ENCODE results near the gene SFXN3. TPM values are rescaled to one million over a fixed set of nuclear protein-coding genes. Genes with fewer than 3 reads are reported as not detected.

The SFXN3 gene
- total RNA-seq, 1 experiment from 2014 or later = 2.8 TPM

- H3K27ac Mint-ChIP-seq = no peak overlapping the region
Measured at GRCh38 chr10:101010329-101010728, 20.7 kb upstream of the SFXN3 start.

More at GRCh38 chr10:101010329-101010728, 20.7 kb upstream of the SFXN3 start:
- Histone ChIP-seq H2BK5ac (ENCODE audit: insufficient read length, low read length) (no peak overlapping the region), H3K9ac (ENCODE audit: extremely low read depth, insufficient read length, low read length) (no peak overlapping the region), H3K23ac (ENCODE audit: insufficient read length, low read depth, low read length) (no peak overlapping the region), H4K8ac (replicated peaks; ENCODE audit: insufficient read length, low read depth, low read length) (no peak overlapping the region), H3K27ac (ENCODE audit: insufficient read length, low read depth, low read length) (no peak overlapping the region), H4K91ac (ENCODE audit: insufficient read length, low read depth, low read length) (no peak overlapping the region), H3K4me1 (ENCODE audit: insufficient read depth, low read length) (no peaks in the 10 kb centered on the region), H2BK12ac (ENCODE audit: insufficient read length, low read depth, low read length) (no peak overlapping the region), H2BK15ac (ENCODE audit: low read depth, low read length) (no peak overlapping the region), H2BK20ac (ENCODE audit: low read depth, low read length, poor library complexity, severe bottlenecking) (no peak overlapping the region), H3K56ac (ENCODE audit: insufficient read length, low read depth, low read length) (no peak overlapping the region), H4K20me1 (ENCODE audit: control insufficient read depth, insufficient read depth, insufficient read length) (no peaks in the 10 kb centered on the region), H3K79me2 (ENCODE audit: insufficient read depth, low read length) (no peaks in the 10 kb centered on the region), H4K5ac (ENCODE audit: insufficient read length, low read depth, low read length) (no peak overlapping the region), H3K27me3 (ENCODE audit: insufficient read depth, low read length) (no peaks in the 10 kb centered on the region), H3K4me2 (ENCODE audit: insufficient read depth, insufficient read length, low read length) (no peak overlapping the region), H3K18ac (ENCODE audit: insufficient read length, low read depth, low read length) (no peak overlapping the region), H3K79me1 (ENCODE audit: insufficient read depth, low read depth, low read length, poor library complexity, severe bottlenecking) (no peaks in the 10 kb centered on the region), H2BK120ac (ENCODE audit: low read depth, low read length, poor library complexity, severe bottlenecking) (no peak overlapping the region), H3K14ac (ENCODE audit: insufficient read depth, low read length) (no peak overlapping the region), H2AK5ac (ENCODE audit: insufficient read length, low read length) (no peak overlapping the region), H3T11ph (ENCODE audit: low read length) (no peak overlapping the region), H3K9me3 (ENCODE audit: control insufficient read depth, low read depth, low read length) (no peaks in the 10 kb centered on the region), H2AFZ (ENCODE audit: low read length) (no peak overlapping the region), H3K4ac (ENCODE audit: low read depth, low read length) (no peak overlapping the region), H3K23me2 (ENCODE audit: insufficient read length, low read depth, low read length, poor library complexity, severe bottlenecking) (no peaks in the 10 kb centered on the region)
- peaks cover 18% of the 10 kb centered on the region for H3K27me3 Mint-ChIP-seq (ENCODE audit: low read depth)
- DNase-seq = no peak
- no peak for TF ChIP-seq CTCF (conservative IDR thresholded peaks at IDR 0.05)
- H3K4me1 Mint-ChIP-seq = peaks cover 19 to 35% of the 10 kb centered on the region in 2 experiments
- H3K9me3 Mint-ChIP-seq = no peaks in the 10 kb centered on the region; a peak in 1 of 5 replicates
- H3K36me3 Mint-ChIP-seq (ENCODE audit: insufficient read depth in 1 of 3, low read depth in 3 of 3) = peaks cover 7 to 21% (median 17%) of the 10 kb centered on the region in 3 experiments; a peak in 5 of 7 replicates
- H3K4me3 Mint-ChIP-seq = no peak overlapping the region
- no CpG with 5 or more reads among the region's 22 CpGs for WGBS (ENCODE audit: extremely low coverage, insufficient read length, low lambda C conversion rate)

All from H9 (cell line).